KOPT-K1 (cell line): Measurements from ENCODE around the gene FAM32A.

Experiments used
- H3K27ac ChIP-seq: fragments of 200-600 bp; sonication (generic); 2 replicates; pipeline ENCODE4 v1.5.1; 2016; ENCODE audit warnings: antibody characterized with exemption, mild to moderate bottlenecking, low read depth, low read length; ENCODE audit not compliant: poor library complexity, severe bottlenecking
- H3K36me3 ChIP-seq: fragments of 200-600 bp; sonication (generic); 2 replicates; pipeline ENCODE4 v1.5.1; 2017; ENCODE audit warnings: antibody characterized with exemption, mild to moderate bottlenecking, low read length, moderate library complexity; ENCODE audit not compliant: insufficient read depth
- H3K9me3 ChIP-seq: fragments of 200-600 bp; sonication (generic); 2 replicates; pipeline ENCODE4 v1.5.1; 2017; ENCODE audit warnings: antibody characterized with exemption, low read length, mild to moderate bottlenecking; ENCODE audit not compliant: insufficient read depth, poor library complexity, severe bottlenecking

FAM32A gene

GRCh38 chr19:16185123-16185767, at the start of gene FAM32A:
Gene FAM32A, plus strand, starts transcription at chr19:16185410. Its CDS starts 33 bp downstream, at chr19:16185443.
- peak within 1 kb of the TSS; percentile 74 for H3K27ac ChIP-seq
- peaks cover 33% of the 10 kb centered on the region for H3K36me3 ChIP-seq
- H3K9me3 ChIP-seq: no peaks in the 10 kb centered on the region

- H3K9me3 ChIP-seq: no peaks in the 10 kb centered on the region
- H3K36me3 ChIP-seq: peaks cover 43% of the 10 kb centered on the region
- H3K27ac ChIP-seq: no peak overlapping the region
These were observed 49.6 kb upstream of the FAM32A start for GRCh38 chr19:16135430-16136127.

DNA sequence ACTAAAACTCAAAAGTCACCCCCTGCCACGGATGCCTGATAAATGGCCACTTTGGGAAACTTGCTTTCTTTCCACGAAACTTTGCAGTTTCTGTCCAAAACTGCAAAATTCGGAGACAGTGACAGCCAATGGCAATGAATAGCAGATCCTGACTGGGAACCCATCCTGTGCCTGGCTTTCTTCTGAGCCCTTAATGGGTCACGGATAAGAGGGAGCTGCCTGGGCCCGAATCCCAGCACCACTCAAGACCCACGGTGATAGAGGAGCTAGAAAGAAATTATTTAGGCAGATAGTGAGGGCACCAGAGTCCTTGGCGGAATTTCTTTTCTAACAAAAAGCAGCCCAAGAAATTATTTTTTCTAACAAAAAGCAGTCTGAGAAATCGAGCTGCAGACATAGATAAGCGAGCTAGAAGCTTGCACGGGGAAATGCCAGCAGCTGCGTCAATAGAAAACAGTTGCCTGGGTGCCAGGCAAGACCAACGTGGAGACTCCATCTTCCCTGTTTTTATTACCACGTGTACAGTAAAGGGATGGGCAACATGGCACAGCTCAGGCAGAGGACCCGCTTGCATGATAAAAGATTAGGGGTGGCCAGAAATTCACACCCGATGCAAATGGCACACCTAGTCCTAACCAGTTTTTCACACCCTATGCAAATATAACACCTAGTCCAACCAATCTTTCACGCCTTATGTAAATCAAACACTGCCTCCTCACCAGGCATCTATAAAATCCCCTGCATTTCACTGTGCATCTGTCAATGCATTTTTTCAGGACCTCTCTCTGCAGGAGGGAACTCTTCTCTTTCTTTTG, 48.8 kb upstream of the FAM32A start:
- no peaks in the 10 kb centered on the region for H3K9me3 ChIP-seq
- H3K27ac ChIP-seq: no peak overlapping the region

GRCh38 chr19:16139752-16140151, 45.5 kb upstream of the FAM32A start:
- Histone ChIP-seq H3K27ac (peak overlapping the region; percentile 43), H3K9me3 (no peaks in the 10 kb centered on the region), H3K36me3 (peaks cover 1% of the 10 kb centered on the region)

More for the DNA sequence above, 48.8 kb upstream of the FAM32A start:
- H3K36me3 ChIP-seq: peaks cover 35% of the 10 kb centered on the region

DNA sequence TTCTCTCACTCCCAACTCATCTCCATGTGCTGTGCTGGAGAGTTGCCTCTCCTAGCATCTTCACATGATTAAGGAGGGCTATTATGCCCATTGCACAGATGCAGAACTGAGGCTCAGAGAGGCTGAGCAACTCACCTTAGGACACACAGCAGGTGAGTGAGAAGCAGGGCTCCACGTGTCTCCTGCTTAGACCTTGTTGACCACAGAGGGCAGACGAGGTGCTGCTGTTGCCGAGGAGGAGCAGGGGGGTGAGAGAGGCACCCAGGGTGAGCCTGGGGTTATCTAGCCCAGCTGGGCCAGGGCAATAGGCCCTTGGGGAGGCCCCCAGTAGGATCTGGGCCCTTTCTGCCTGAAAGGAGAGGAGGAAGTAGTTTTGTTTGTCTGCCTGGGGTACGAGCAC, 44.2 kb upstream of the FAM32A start:
- no peak overlapping the region for H3K27ac ChIP-seq
- H3K36me3 ChIP-seq: no peaks in the 10 kb centered on the region
- H3K9me3 ChIP-seq: no peaks in the 10 kb centered on the region

DNA sequence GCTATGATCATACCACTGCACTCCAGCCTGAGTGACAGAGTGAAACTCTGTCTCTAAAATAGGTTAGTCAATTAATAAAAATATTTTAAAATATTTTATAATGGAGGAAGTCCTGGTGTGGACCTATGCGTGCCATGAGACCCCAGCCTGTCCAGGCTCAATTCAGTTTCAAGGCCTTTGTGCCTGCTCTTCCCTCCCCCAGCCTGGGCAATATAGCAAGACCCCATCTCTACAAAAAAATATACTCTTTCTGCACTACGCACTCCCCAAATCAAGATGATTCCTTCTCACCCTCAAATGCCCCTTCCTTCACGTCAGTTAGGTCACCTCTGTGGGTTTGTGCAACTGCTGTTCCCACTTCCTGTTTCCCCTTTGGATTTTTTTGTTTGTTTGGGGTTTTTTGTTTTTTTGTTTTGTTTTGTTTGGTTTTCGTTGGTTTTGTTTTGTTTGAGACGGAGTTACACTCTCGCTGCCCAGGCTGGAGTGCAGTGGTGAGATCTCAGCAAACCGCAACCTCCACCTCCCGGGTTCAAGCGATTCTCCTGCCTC, 43.1 kb upstream of the FAM32A start:
- H3K9me3 ChIP-seq: no peaks in the 10 kb centered on the region
- no peaks in the 10 kb centered on the region for H3K36me3 ChIP-seq
- H3K27ac ChIP-seq: no peak overlapping the region

DNA sequence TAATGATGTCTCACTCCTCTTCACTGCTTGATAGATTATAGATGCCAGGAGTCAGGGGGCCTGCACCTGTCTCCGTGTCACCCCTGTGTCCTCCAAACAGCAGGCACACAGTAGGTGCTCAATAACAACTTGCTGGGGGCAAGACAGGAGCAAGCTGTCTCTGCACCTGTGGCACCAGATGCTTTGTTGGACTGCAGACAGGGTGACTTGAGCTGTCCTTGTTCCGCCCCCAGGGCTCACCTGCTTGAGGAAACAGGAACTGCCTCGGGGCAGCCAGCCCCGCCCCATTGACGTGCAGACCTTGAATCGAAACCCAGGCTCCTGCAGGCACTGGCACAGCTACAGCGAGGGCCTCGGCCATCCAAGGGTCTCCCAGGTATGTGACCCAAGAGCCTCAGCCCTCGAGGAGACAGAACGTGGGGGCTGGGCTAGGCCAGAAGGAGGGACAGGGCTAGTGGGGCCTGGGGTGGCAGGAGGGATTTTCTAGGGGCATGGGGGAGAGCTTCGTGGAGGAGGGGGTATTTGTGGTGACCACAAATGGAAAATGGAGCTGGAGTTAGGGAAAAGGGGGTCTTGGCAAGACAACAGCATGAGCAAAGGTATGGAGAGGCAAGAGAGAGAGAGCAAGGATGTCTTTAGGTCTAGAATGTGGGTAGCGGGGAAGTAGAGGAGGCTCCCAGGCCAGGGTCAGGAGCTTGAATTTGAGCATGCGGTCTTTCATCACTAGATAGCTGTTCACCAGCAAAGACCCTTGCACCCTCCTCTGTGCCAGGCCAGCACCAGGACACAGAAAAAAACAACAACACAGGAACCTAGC, 41.6 kb upstream of the FAM32A start, which contains the start of gene HSH2D:
Gene HSH2D (plus strand): TSS at position 287 of the 817 bp plus-strand sequence. CDS start 5,066 bp downstream, outside the sequence.
- no peaks in the 10 kb centered on the region for H3K36me3 ChIP-seq
- H3K9me3 ChIP-seq: no peaks in the 10 kb centered on the region
- H3K27ac ChIP-seq: peak within 1 kb of the TSS; percentile 60

- no peaks in the 10 kb centered on the region for H3K9me3 ChIP-seq
- no peaks in the 10 kb centered on the region for H3K36me3 ChIP-seq
- H3K27ac ChIP-seq: peak overlapping the region; percentile 60
These were observed 41.0 kb upstream of the FAM32A start for GRCh38 chr19:16144216-16144581.

DNA sequence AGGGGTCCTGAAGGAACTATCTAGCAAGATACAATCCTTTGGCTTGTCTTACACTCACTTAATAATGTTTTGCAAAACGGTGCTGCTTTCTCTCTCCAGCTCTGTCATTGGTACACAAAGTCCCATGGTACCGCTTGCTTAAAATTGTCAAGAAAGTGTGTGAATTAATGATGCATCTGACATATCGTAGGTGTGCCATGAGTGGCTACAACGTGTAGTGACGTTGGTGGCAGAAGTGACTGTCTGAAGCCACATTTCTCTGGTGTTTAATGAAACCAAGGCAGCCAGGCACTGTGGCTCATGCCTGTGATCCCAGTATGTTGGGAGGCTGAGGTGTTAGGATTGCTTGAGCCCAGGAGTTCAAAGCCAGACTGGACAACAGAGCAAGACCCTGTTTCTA, 39.1 kb upstream of the FAM32A start:
- no peaks in the 10 kb centered on the region for H3K9me3 ChIP-seq
- H3K27ac ChIP-seq: no peak overlapping the region
- no peaks in the 10 kb centered on the region for H3K36me3 ChIP-seq

- no peaks in the 10 kb centered on the region for H3K9me3 ChIP-seq
- H3K27ac ChIP-seq: no peak overlapping the region
- no peaks in the 10 kb centered on the region for H3K36me3 ChIP-seq
These were observed 36.6 kb upstream of the FAM32A start for GRCh38 chr19:16148443-16149229.

- Histone ChIP-seq H3K27ac (no peak overlapping the region), H3K36me3 (no peaks in the 10 kb centered on the region), H3K9me3 (no peaks in the 10 kb centered on the region)
These were observed 31.5 kb upstream of the FAM32A start for GRCh38 chr19:16153582-16154336.

DNA sequence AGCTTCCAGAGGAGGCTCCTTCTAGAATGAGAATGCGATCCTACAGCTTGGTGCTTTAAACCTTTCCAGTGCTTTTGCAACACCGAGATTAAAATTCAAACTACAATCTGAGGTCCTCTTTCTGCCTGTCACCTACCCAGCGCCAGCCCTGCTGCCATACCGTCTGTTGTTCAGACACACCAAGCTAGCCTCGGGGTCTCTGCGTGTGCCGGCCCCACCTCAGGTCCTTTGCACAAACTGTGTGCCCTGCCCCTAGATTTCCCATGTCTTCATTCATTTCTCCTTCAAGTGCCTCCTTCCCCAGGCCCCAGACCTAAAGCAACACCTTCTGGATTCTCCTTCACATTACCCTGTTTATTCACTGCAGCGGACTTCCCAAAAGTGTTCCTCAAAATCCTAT, 30.7 kb upstream of the FAM32A start:
- Histone ChIP-seq H3K27ac (no peak overlapping the region), H3K36me3 (no peaks in the 10 kb centered on the region), H3K9me3 (no peaks in the 10 kb centered on the region)

DNA sequence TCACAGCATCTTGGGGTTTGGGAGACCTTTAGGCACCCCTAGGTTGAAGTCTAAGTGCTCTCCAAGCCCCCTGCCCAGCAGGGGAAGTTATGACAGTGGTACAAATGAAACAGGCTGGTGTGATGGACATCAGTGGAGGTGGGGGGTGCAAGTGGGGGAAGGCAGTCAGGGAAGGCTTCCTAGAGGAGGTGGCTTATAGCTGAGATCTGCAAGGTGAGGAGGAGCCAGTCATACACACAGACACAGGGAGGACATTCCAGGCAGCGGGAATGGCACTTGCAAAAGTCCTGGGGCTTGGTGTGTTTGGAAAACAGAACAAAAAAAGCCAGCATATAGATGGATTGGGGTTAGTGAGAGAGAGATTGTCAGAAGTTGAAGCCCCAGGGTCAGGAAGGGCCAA, 30.1 kb upstream of the FAM32A start:
- H3K9me3 ChIP-seq: no peaks in the 10 kb centered on the region
- H3K36me3 ChIP-seq: no peaks in the 10 kb centered on the region
- H3K27ac ChIP-seq: no peak overlapping the region
